Keratinocyte (primary cell): ENCODE results near the gene GRM7.

Experiments
- EZH2 ChIP-seq: IDR thresholded peaks from one replicate; pipeline ENCODE4 v1.6.1; 2012; ENCODE audit warnings: inconsistent platforms, mild to moderate bottlenecking, low read length, moderate library complexity
- TF ChIP-seq, protein P1 (sequence below), 3 experiments: IDR thresholded peaks in 1 of 3; conservative IDR thresholded peaks in 1 of 3; optimal IDR thresholded peaks in 1 of 3; 2 replicates in 2 of 3; 3 replicates in 1 of 3; pipeline versions ENCODE3 to v1.5.1; 2011; ENCODE audit warnings: low read length in 3 of 3, mild to moderate bottlenecking in 3 of 3, moderate library complexity in 2 of 3, control low read depth in 1 of 3, inconsistent platforms in 1 of 3; ENCODE audit not compliant: insufficient read depth in 2 of 3; ENCODE audit errors: extremely low read depth in 1 of 3

DNA sequence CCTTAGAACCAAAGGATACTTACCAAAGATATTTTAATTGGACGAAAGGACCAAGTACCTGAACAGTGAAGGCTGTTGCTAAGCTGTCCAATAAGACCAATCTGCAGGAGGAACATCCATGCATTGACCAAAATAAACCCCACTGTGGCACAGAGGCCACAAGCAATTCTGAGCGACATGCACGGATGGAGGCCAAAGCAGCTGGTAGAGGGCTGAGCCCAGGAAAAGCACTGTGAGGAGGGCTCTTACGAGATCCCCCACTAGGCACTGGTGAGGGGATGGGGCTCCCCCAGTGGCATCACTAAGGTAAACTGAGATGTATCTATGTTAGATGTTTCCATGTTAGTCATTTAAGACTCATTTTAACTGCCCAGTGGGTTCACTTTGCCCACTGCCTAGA is 920.5 kb downstream of the GRM7 start:
- TF ChIP-seq, protein P1, sequence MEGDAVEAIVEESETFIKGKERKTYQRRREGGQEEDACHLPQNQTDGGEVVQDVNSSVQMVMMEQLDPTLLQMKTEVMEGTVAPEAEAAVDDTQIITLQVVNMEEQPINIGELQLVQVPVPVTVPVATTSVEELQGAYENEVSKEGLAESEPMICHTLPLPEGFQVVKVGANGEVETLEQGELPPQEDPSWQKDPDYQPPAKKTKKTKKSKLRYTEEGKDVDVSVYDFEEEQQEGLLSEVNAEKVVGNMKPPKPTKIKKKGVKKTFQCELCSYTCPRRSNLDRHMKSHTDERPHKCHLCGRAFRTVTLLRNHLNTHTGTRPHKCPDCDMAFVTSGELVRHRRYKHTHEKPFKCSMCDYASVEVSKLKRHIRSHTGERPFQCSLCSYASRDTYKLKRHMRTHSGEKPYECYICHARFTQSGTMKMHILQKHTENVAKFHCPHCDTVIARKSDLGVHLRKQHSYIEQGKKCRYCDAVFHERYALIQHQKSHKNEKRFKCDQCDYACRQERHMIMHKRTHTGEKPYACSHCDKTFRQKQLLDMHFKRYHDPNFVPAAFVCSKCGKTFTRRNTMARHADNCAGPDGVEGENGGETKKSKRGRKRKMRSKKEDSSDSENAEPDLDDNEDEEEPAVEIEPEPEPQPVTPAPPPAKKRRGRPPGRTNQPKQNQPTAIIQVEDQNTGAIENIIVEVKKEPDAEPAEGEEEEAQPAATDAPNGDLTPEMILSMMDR (optimal IDR thresholded peaks at IDR 0.05 in 1 of 3, IDR thresholded peaks at IDR 0.05 in 1 of 3, conservative IDR thresholded peaks at IDR 0.05 in 1 of 3; ENCODE audit: extremely low read depth in 1 of 3, insufficient read depth in 2 of 3, low read length in 3 of 3) = no peak
- TF ChIP-seq EZH2 = no peak
